Measurements from ENCODE around the gene RNF150. TPM values are rescaled to one million over a fixed set of nuclear protein-coding genes. Genes with fewer than 3 reads are reported as not detected.

The RNF150 gene
- total RNA-seq, 4 donors from 2014 or later: 10.2 to 34.5 (median 24.2) TPM

GRCh38 chr4:140884431-140885058 lies 248.7 kb downstream of the RNF150 start:
- intact Hi-C loops (cut with DNase I): no loop called here
- no peaks in the 10 kb centered on the region for H3K36me3 ChIP-seq
- DNase-seq: peak; percentile 58 to 66

GRCh38 chr4:140877781-140878180 lies 255.5 kb downstream of the RNF150 start:
- no peak for DNase-seq
- intact Hi-C loops (cut with DNase I): no loop called here

More at GRCh38 chr4:140884431-140885058, 248.7 kb downstream of the RNF150 start:
- TF ChIP-seq POLR2A (IDR thresholded peaks at IDR 0.05) (no peak), CTCF (IDR thresholded peaks at IDR 0.05) (peak; percentile 17 to 81 (median 60))
- no peak overlapping the region for H3K27ac ChIP-seq
- H3K4me3 ChIP-seq (replicated peaks in 1 of 3): no peak overlapping the region
- H3K9me3 ChIP-seq: no peaks in the 10 kb centered on the region
- peaks cover 0 to 3% of the 10 kb centered on the region in 2 donors for H3K4me1 ChIP-seq
- 46 to 48% methylated on average over 4 of the region's 4 CpGs for WGBS, 2 donors
- no peaks in the 10 kb centered on the region for H3K27me3 ChIP-seq

GRCh38 chr4:140876615-140877364 lies 256.5 kb downstream of the RNF150 start:
- H3K9me3 ChIP-seq: no peaks in the 10 kb centered on the region
- no peak for DNase-seq
- WGBS, 2 donors: 94 to 96% methylated on average over 3 of the region's 3 CpGs

More at GRCh38 chr4:140877781-140878180, 255.5 kb downstream of the RNF150 start:
- Histone ChIP-seq H3K4me3 (replicated peaks in 1 of 3) (no peak overlapping the region), H3K36me3 (no peaks in the 10 kb centered on the region), H3K9me3 (no peaks in the 10 kb centered on the region), H3K27me3 (no peaks in the 10 kb centered on the region), H3K27ac (no peak overlapping the region), H3K4me1 (no peaks in the 10 kb centered on the region)
- TF ChIP-seq CTCF (IDR thresholded peaks at IDR 0.05): no peak
- TF ChIP-seq POLR2A (IDR thresholded peaks at IDR 0.05): no peak

GRCh38 chr4:140875746-140876452 lies 257.4 kb downstream of the RNF150 start:
- no peak for DNase-seq
- TF ChIP-seq POLR2A (IDR thresholded peaks at IDR 0.05) (no peak), CTCF (IDR thresholded peaks at IDR 0.05) (no peak)
- H3K4me1 ChIP-seq: peaks cover 3 to 13% of the 10 kb centered on the region in 2 donors
- H3K9me3 ChIP-seq: no peaks in the 10 kb centered on the region
- H3K4me3 ChIP-seq (replicated peaks in 1 of 3): no peak overlapping the region
- H3K36me3 ChIP-seq: no peaks in the 10 kb centered on the region
- intact Hi-C loops (cut with DNase I): no loop called here
- 88 to 93% methylated on average over 1 of the region's 1 CpG for WGBS, 2 donors
- no peaks in the 10 kb centered on the region for H3K27me3 ChIP-seq
- no peak overlapping the region for H3K27ac ChIP-seq

More at GRCh38 chr4:140876615-140877364, 256.5 kb downstream of the RNF150 start:
- H3K4me3 ChIP-seq (replicated peaks in 1 of 3): no peak overlapping the region
- no peak overlapping the region for H3K27ac ChIP-seq
- no peaks in the 10 kb centered on the region for H3K27me3 ChIP-seq
- intact Hi-C loops (cut with DNase I): no loop called here
- no peaks in the 10 kb centered on the region for H3K36me3 ChIP-seq
- peaks cover 0 to 4% of the 10 kb centered on the region in 2 donors for H3K4me1 ChIP-seq
- TF ChIP-seq CTCF (IDR thresholded peaks at IDR 0.05) (no peak), POLR2A (IDR thresholded peaks at IDR 0.05) (no peak)

Data from thyroid gland (tissue), 4 donors.